ENCODE measurements around the gene SHANK1.

SHANK1 gene

GRCh38 chr19:50720181-50720920 lies 749 bp upstream of the SHANK1 start:
- Mint-ChIP-seq H3K27ac (peak overlapping the region; percentile 9), H3K9me3 (no peaks in the 10 kb centered on the region), H3K4me3 (peak overlapping the region; percentile 73), H3K36me3 (ENCODE audit: low read depth) (peaks cover 11% of the 10 kb centered on the region), H3K4me1 (peaks cover 50% of the 10 kb centered on the region), H3K27me3 (ENCODE audit: low read depth, poor library complexity) (peaks cover 8% of the 10 kb centered on the region)
- TF ChIP-seq CTCF (IDR thresholded peaks at IDR 0.05): no peak
- peak; percentile 16 for DNase-seq

- Mint-ChIP-seq H3K27me3 (ENCODE audit: low read depth, poor library complexity) (peaks cover 8% of the 10 kb centered on the region), H3K27ac (no peak overlapping the region), H3K9me3 (no peaks in the 10 kb centered on the region), H3K4me3 (no peak overlapping the region), H3K36me3 (ENCODE audit: low read depth) (peaks cover 19% of the 10 kb centered on the region), H3K4me1 (peaks cover 50% of the 10 kb centered on the region)
- no peak for TF ChIP-seq CTCF (IDR thresholded peaks at IDR 0.05)
- DNase-seq: no peak
Observed at GRCh38 chr19:50719119-50719435, 525 bp downstream of the SHANK1 start.

GRCh38 chr19:50718255-50719118 lies 1.1 kb downstream of the SHANK1 start:
- H3K27ac Mint-ChIP-seq: no peak overlapping the region
- TF ChIP-seq CTCF (IDR thresholded peaks at IDR 0.05): no peak
- peaks cover 20% of the 10 kb centered on the region for H3K36me3 Mint-ChIP-seq (ENCODE audit: low read depth)
- peaks cover 8% of the 10 kb centered on the region for H3K27me3 Mint-ChIP-seq (ENCODE audit: low read depth, poor library complexity)
- DNase-seq: peak; percentile 64
- H3K4me1 Mint-ChIP-seq: peaks cover 46% of the 10 kb centered on the region
- H3K4me3 Mint-ChIP-seq: peak overlapping the region; percentile 82
- no peaks in the 10 kb centered on the region for H3K9me3 Mint-ChIP-seq

GRCh38 chr19:50717891-50718254 lies 1.7 kb downstream of the SHANK1 start:
- Mint-ChIP-seq H3K36me3 (ENCODE audit: low read depth) (peaks cover 26% of the 10 kb centered on the region), H3K27ac (no peak overlapping the region), H3K4me1 (peaks cover 39% of the 10 kb centered on the region), H3K27me3 (ENCODE audit: low read depth, poor library complexity) (peaks cover 12% of the 10 kb centered on the region), H3K9me3 (no peaks in the 10 kb centered on the region), H3K4me3 (peak overlapping the region; percentile 76)
- TF ChIP-seq CTCF (IDR thresholded peaks at IDR 0.05): no peak
- no peak for DNase-seq

GRCh38 chr19:50717026-50717723 lies 2.4 kb downstream of the SHANK1 start:
- TF ChIP-seq CTCF (IDR thresholded peaks at IDR 0.05): no peak
- Mint-ChIP-seq H3K36me3 (ENCODE audit: low read depth) (peaks cover 33% of the 10 kb centered on the region), H3K27me3 (ENCODE audit: low read depth, poor library complexity) (peaks cover 12% of the 10 kb centered on the region), H3K4me3 (peak overlapping the region; percentile 76), H3K9me3 (no peaks in the 10 kb centered on the region), H3K4me1 (peaks cover 32% of the 10 kb centered on the region), H3K27ac (no peak overlapping the region)
- DNase-seq: peak; percentile 33
